Osteoblast (primary cell): ENCODE data around the gene ADGRL3. TPM values are rescaled to one million over a fixed set of nuclear protein-coding genes. Genes with fewer than 3 reads are reported as not detected.

Experiments
- DNase-seq: peaks from one replicate; pipeline ENCODE4 v3.0.0; 2011; ENCODE audit warnings: low spot score, mixed read lengths; ENCODE audit not compliant: insufficient read length; ENCODE audit errors: missing footprints
- H2AFZ ChIP-seq: 2 replicates; pipeline ENCODE4 v1.6.0; 2011; ENCODE audit warnings: mild to moderate bottlenecking, low read length
- H3K27ac ChIP-seq: 2 replicates; pipeline ENCODE4 v1.5.1; 2011; ENCODE audit warnings: mild to moderate bottlenecking, low read depth, low read length, moderate library complexity
- H3K27me3 ChIP-seq: 2 replicates; pipeline ENCODE4 v1.6.0; 2012; ENCODE audit warnings: mild to moderate bottlenecking, control low read depth, inconsistent platforms, low read length, moderate library complexity; ENCODE audit not compliant: insufficient read depth
- H3K36me3 ChIP-seq: 2 replicates; pipeline ENCODE4 v1.5.1; 2011; ENCODE audit warnings: mild to moderate bottlenecking, low read length, control low read depth, moderate library complexity; ENCODE audit not compliant: insufficient read depth
- H3K4me1 ChIP-seq: 2 replicates; pipeline ENCODE4 v1.5.1; 2011; ENCODE audit warnings: mild to moderate bottlenecking, low read length, control low read depth, moderate library complexity; ENCODE audit not compliant: insufficient read depth
- H3K4me2 ChIP-seq: 2 replicates; pipeline ENCODE4 v1.6.0; 2011; ENCODE audit warnings: mild to moderate bottlenecking, low read length; ENCODE audit not compliant: insufficient read depth
- H3K4me3 ChIP-seq: fragments of 200-600 bp; sonication (generic); 3 replicates; pipeline ENCODE4 v1.5.1; 2012; ENCODE audit warnings: mild to moderate bottlenecking, low read length, inconsistent platforms; ENCODE audit not compliant: insufficient read depth
- H3K79me2 ChIP-seq: 2 replicates; pipeline ENCODE4 v1.6.0; 2012; ENCODE audit warnings: mild to moderate bottlenecking, low read length, control low read depth, inconsistent platforms; ENCODE audit not compliant: insufficient read depth
- H3K9me3 ChIP-seq: 2 replicates; pipeline ENCODE4 v1.5.1; 2011; ENCODE audit warnings: low read depth, low read length, control low read depth
- H4K20me1 ChIP-seq: 2 replicates; pipeline ENCODE4 v1.6.0; 2012; ENCODE audit warnings: mild to moderate bottlenecking, low read length, control low read depth; ENCODE audit not compliant: insufficient read depth
- CTCF ChIP-seq: IDR thresholded peaks from 2 replicates; pipeline ENCODE4 v1.5.1; 2011; ENCODE audit warnings: mild to moderate bottlenecking, low read depth, low read length, moderate library complexity; ENCODE audit errors: extremely low read depth
- total RNA-seq: library from RNA; depleted of rRNA; stranded (reverse); fragments of >200 nt; gene quantifications from 2 replicates; pipeline ENCODE4 v1.2.3, GENCODE V29; 2012

Gene ADGRL3
- total RNA-seq, 1 donor: not detected

DNA sequence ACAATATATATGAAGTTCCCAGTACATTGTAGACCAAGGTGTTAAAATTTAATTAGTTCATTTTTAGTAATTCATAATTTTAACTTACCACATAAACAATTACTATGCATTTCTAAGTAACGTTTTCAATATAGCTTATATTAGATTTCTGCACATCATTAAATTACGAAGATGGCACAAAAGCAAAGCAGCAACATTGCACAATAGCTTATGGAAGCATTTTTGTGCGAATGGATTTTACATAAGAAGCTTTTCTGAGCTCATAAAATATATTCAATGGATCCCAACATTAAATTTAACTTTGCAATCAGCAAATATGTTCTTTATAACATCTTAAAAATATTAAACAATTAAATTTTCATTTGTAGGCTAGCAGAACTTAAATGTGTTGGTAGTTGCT, 875.4 kb downstream of the ADGRL3 start:
- Histone ChIP-seq H3K36me3 (no peaks in the 10 kb centered on the region), H3K9me3 (no peaks in the 10 kb centered on the region), H4K20me1 (no peaks in the 10 kb centered on the region)

DNA sequence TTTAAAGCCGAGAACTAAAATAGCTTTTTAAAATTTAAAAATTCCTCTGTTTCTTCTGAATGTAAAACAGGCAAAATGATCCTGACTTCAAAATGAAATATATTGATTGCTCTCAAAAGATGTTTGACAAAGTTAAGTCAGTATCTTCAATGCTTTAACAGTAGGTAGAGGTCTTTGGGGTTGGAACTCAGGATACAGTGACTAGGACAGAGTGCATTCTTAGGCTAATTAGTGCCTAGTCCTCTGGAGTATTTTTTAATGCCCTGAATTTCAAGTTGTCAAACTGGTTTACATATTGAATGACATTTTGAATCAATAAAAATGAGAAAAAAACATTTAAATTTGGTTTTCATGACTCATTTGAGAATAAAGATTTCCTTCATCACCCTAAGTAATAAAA, 877.3 kb downstream of the ADGRL3 start:
- no peaks in the 10 kb centered on the region for H3K79me2 ChIP-seq
- H2AFZ ChIP-seq: no peak overlapping the region
- H3K27ac ChIP-seq: no peak overlapping the region
- no peak for TF ChIP-seq CTCF
- H3K36me3 ChIP-seq: no peaks in the 10 kb centered on the region
- H3K4me2 ChIP-seq: no peak overlapping the region
- H3K27me3 ChIP-seq: no peaks in the 10 kb centered on the region
- no peaks in the 10 kb centered on the region for H3K9me3 ChIP-seq
- H4K20me1 ChIP-seq: no peaks in the 10 kb centered on the region
- DNase-seq: no peak
- H3K4me3 ChIP-seq: no peak overlapping the region
- H3K4me1 ChIP-seq: no peaks in the 10 kb centered on the region

More for the DNA sequence above, 875.4 kb downstream of the ADGRL3 start:
- no peaks in the 10 kb centered on the region for H3K4me1 ChIP-seq
- no peak overlapping the region for H3K27ac ChIP-seq
- H2AFZ ChIP-seq: no peak overlapping the region
- no peak overlapping the region for H3K4me2 ChIP-seq
- H3K27me3 ChIP-seq: no peaks in the 10 kb centered on the region
- no peak for DNase-seq
- no peak overlapping the region for H3K4me3 ChIP-seq
- TF ChIP-seq CTCF: no peak
- no peaks in the 10 kb centered on the region for H3K79me2 ChIP-seq

GRCh38 chr4:62080431-62080830, 880.3 kb downstream of the ADGRL3 start:
- Histone ChIP-seq H3K27me3 (no peaks in the 10 kb centered on the region), H3K9me3 (no peaks in the 10 kb centered on the region), H4K20me1 (no peaks in the 10 kb centered on the region), H3K79me2 (no peaks in the 10 kb centered on the region), H3K4me2 (no peak overlapping the region), H3K4me1 (no peaks in the 10 kb centered on the region), H3K27ac (no peak overlapping the region), H2AFZ (no peak overlapping the region), H3K4me3 (no peak overlapping the region), H3K36me3 (no peaks in the 10 kb centered on the region)
- no peak for TF ChIP-seq CTCF
- DNase-seq: no peak

DNA sequence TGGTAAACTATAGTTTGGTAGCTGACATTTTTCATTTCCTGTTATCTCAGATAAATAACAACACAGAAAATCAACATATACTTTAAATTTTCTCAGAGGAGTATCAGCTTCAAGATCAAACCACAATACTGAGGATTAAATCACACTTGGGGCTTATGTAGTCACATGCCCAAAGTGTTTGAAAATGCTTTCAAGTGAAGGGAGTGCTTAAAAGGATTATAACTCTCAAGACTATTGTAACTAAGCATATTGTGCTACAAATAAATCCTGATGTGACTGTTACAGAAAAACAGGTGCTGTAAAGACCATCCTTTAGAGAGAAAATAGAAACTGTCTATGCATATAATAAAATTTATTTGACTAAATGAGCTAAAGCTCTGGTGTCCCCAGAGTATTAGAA, 887.6 kb downstream of the ADGRL3 start:
- H3K4me2 ChIP-seq: no peak overlapping the region
- H3K4me1 ChIP-seq: no peaks in the 10 kb centered on the region
- DNase-seq: no peak
- no peaks in the 10 kb centered on the region for H3K9me3 ChIP-seq
- H3K4me3 ChIP-seq: no peak overlapping the region
- no peaks in the 10 kb centered on the region for H3K27me3 ChIP-seq
- TF ChIP-seq CTCF: no peak
- H3K36me3 ChIP-seq: no peaks in the 10 kb centered on the region
- no peaks in the 10 kb centered on the region for H3K79me2 ChIP-seq
- no peak overlapping the region for H2AFZ ChIP-seq
- H3K27ac ChIP-seq: no peak overlapping the region
- H4K20me1 ChIP-seq: no peaks in the 10 kb centered on the region
